Panc1 (cell line): ENCODE results near the gene CARMIL1.

ENCODE experiments used
- CTCF ChIP-seq: fragments of 450-650 bp; IDR thresholded peaks from 2 replicates; pipeline ENCODE4 v1.5.1; 2017; ENCODE audit warnings: mild to moderate bottlenecking
- POLR2AphosphoS5 ChIP-seq: IDR thresholded peaks from 2 replicates; pipeline ENCODE4 v1.6.1; 2012; ENCODE audit warnings: mild to moderate bottlenecking, low read depth, low read length, moderate library complexity
- REST ChIP-seq, 2 experiments: IDR thresholded peaks; 2 replicates each; pipeline ENCODE4 v1.6.1; 2011 to 2012; ENCODE audit warnings: low read depth in 2 of 2, control low read depth in 1 of 2, low read length in 1 of 2, mild to moderate bottlenecking in 1 of 2, moderate library complexity in 1 of 2; ENCODE audit not compliant: insufficient read depth in 1 of 2
- SIN3A ChIP-seq: IDR thresholded peaks from 2 replicates; pipeline ENCODE4 v1.6.1; 2012; ENCODE audit warnings: low read depth, mild to moderate bottlenecking, low read length, moderate library complexity, borderline replicate concordance; ENCODE audit not compliant: insufficient read depth

GRCh38 chr6:25659633-25660368 is 380.6 kb downstream of the CARMIL1 start:
- no peak for TF ChIP-seq SIN3A
- no peak for TF ChIP-seq CTCF
- TF ChIP-seq REST (IDR thresholded peaks at IDR 0.05; ENCODE audit: insufficient read depth in 1 of 2, low read depth in 2 of 2, low read length in 1 of 2) = no peak
- no peak for TF ChIP-seq POLR2AphosphoS5
